Astrocyte (in vitro differentiated cells and primary cell): ENCODE measurements around the gene CCDC177. TPM values are rescaled to one million over a fixed set of nuclear protein-coding genes. Genes with fewer than 3 reads are reported as not detected.

ENCODE experiments used
- DNase-seq: peaks from one replicate; pipeline ENCODE4 v3.0.0-alpha.2; 2010; ENCODE audit warnings: low read depth
- FAIRE-seq: peaks from 2 replicates; lab custom pipeline; 2011; peaks lifted over from hg19 to GRCh38; lab: Jason Lieb, UNC
- H2AFZ ChIP-seq: 2 replicates; pipeline ENCODE4 v1.6.0; 2012; ENCODE audit warnings: low read depth, low read length, inconsistent platforms
- H3K27ac ChIP-seq: 2 replicates; pipeline ENCODE4 v1.5.1; 2011; ENCODE audit warnings: low read depth, low read length, inconsistent platforms
- H3K27me3 ChIP-seq: 2 replicates; pipeline ENCODE4 v1.6.0; 2011; ENCODE audit warnings: low read length, inconsistent platforms; ENCODE audit not compliant: insufficient read depth
- H3K36me3 ChIP-seq: 2 replicates; pipeline ENCODE4 v1.5.1; 2011; ENCODE audit warnings: low read length, inconsistent platforms; ENCODE audit not compliant: insufficient read depth
- H3K4me1 ChIP-seq: 2 replicates; pipeline ENCODE4 v1.5.1; 2011; ENCODE audit warnings: low read length, inconsistent platforms; ENCODE audit not compliant: insufficient read depth
- H3K4me2 ChIP-seq: 2 replicates; pipeline ENCODE4 v1.6.0; 2012; ENCODE audit warnings: low read length, inconsistent platforms
- H3K4me3 ChIP-seq: 2 replicates; pipeline ENCODE4 v1.5.1; 2011; ENCODE audit warnings: low read depth, mild to moderate bottlenecking, low read length, inconsistent platforms; ENCODE audit not compliant: insufficient read depth
- H3K79me2 ChIP-seq: 2 replicates; pipeline ENCODE4 v1.6.0; 2012; ENCODE audit warnings: mild to moderate bottlenecking, low read length, inconsistent platforms; ENCODE audit not compliant: insufficient read depth
- H3K9ac ChIP-seq: 2 replicates; pipeline ENCODE4 v1.6.0; 2012; ENCODE audit warnings: mild to moderate bottlenecking, low read length, inconsistent platforms
- H3K9me3 ChIP-seq: 2 replicates; pipeline ENCODE4 v1.5.1; 2012; ENCODE audit warnings: low read depth, mild to moderate bottlenecking, low read length, inconsistent platforms; ENCODE audit not compliant: insufficient read depth
- H4K20me1 ChIP-seq: 2 replicates; pipeline ENCODE4 v1.6.0; 2012; ENCODE audit warnings: low read length, inconsistent platforms; ENCODE audit not compliant: insufficient read depth
- H3K27ac Mint-ChIP-seq: one replicate; pipeline ENCODE4 v1.8.0; 2021; ENCODE audit warnings: mild to moderate bottlenecking, mixed read lengths; ENCODE audit not compliant: unreplicated experiment
- H3K27me3 Mint-ChIP-seq: one replicate; pipeline ENCODE4 v1.8.0; 2021; ENCODE audit warnings: low read depth, mixed read lengths; ENCODE audit not compliant: unreplicated experiment
- H3K36me3 Mint-ChIP-seq: one replicate; pipeline ENCODE4 v1.8.0; 2021; ENCODE audit warnings: low read depth, mixed read lengths; ENCODE audit not compliant: unreplicated experiment
- H3K4me1 Mint-ChIP-seq: one replicate; pipeline ENCODE4 v1.8.0; 2021; ENCODE audit warnings: low read depth, mixed read lengths; ENCODE audit not compliant: unreplicated experiment
- H3K4me3 Mint-ChIP-seq: one replicate; pipeline ENCODE4 v1.8.0; 2021; ENCODE audit warnings: mild to moderate bottlenecking, moderate library complexity, mixed read lengths; ENCODE audit not compliant: unreplicated experiment
- H3K9me3 Mint-ChIP-seq: one replicate; pipeline ENCODE4 v1.8.0; 2021; ENCODE audit warnings: mild to moderate bottlenecking, mixed read lengths; ENCODE audit not compliant: unreplicated experiment
- EZH2 ChIP-seq: IDR thresholded peaks from 2 replicates; pipeline ENCODE4 v1.6.1; 2012; ENCODE audit warnings: mild to moderate bottlenecking, low read length, inconsistent platforms; ENCODE audit not compliant: insufficient read depth
- total RNA-seq: library from RNA; stranded (reverse); gene quantifications from 2 replicates; pipeline ENCODE4 v1.2.1, GENCODE V29; 2021
- TF ChIP-seq, protein P1 (sequence below): IDR thresholded peaks from 2 replicates; pipeline ENCODE4 v1.5.1; 2011; ENCODE audit warnings: low read depth, mild to moderate bottlenecking, inconsistent platforms, low read length, moderate library complexity; ENCODE audit not compliant: insufficient read depth

The CCDC177 gene
- total RNA-seq, 1 donor from 2014 or later = not detected

DNA sequence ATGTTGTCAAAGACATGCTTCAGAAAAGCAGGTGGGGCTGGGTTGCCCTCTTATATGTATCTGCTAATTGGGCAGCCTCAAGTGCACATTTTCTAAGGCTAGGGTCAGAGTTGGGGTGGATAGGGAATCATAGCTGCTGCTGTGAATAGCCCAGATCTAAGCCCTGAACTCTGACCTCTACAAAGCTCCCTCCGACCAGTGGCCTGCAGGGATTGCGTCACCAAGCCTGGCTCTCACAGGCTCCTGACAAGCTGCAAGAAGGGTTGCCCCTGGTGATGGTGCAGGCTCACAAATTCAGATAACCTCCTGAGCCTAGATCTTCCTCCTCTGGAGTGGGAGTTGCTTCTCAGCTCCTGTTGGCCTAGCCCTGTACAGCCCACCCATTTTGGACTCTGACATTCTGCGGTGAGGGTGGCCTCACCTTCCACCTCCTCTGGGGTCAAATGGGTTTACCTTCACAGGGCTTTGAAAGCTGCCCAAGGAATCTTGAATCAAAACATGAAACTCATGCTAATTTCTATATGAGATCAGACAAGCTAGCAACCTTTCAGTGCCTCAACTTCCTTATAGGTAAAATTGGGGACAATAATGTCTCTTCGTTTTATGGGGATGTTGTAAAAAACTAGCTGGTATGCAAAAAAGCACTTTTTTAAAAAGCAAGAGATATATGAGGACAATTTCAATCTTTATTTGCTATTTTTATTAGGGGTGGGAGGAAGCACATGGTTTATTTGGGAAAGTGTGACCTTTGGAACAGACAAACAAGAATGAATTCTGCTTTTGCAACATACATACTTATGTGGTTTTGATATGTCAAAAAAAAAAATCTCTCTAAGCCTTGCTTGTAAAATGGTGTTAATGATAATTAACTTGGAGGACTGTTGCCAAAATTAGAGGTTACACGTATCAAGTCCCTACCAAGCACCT, 31.9 kb upstream of the CCDC177 start:
- DNase-seq (no peak), FAIRE-seq (no peak)
- no peaks in the 10 kb centered on the region for H4K20me1 ChIP-seq
- no peaks in the 10 kb centered on the region for H3K27me3 ChIP-seq
- H3K79me2 ChIP-seq = no peaks in the 10 kb centered on the region
- H3K36me3 ChIP-seq = no peaks in the 10 kb centered on the region
- H3K9ac ChIP-seq = no peak overlapping the region
- no peaks in the 10 kb centered on the region for H3K9me3 ChIP-seq
- no peaks in the 10 kb centered on the region for H3K9me3 Mint-ChIP-seq
- peaks cover 2% of the 10 kb centered on the region for H3K27me3 Mint-ChIP-seq
- no peak overlapping the region for H3K4me2 ChIP-seq
- no peaks in the 10 kb centered on the region for H3K36me3 Mint-ChIP-seq
- H3K27ac ChIP-seq = no peak overlapping the region
- H2AFZ ChIP-seq = no peak overlapping the region
- peaks cover 10% of the 10 kb centered on the region for H3K4me1 Mint-ChIP-seq
- H3K4me3 ChIP-seq = no peak overlapping the region
- H3K27ac Mint-ChIP-seq = no peak overlapping the region
- TF ChIP-seq EZH2 = no peak
- TF ChIP-seq, protein P1, sequence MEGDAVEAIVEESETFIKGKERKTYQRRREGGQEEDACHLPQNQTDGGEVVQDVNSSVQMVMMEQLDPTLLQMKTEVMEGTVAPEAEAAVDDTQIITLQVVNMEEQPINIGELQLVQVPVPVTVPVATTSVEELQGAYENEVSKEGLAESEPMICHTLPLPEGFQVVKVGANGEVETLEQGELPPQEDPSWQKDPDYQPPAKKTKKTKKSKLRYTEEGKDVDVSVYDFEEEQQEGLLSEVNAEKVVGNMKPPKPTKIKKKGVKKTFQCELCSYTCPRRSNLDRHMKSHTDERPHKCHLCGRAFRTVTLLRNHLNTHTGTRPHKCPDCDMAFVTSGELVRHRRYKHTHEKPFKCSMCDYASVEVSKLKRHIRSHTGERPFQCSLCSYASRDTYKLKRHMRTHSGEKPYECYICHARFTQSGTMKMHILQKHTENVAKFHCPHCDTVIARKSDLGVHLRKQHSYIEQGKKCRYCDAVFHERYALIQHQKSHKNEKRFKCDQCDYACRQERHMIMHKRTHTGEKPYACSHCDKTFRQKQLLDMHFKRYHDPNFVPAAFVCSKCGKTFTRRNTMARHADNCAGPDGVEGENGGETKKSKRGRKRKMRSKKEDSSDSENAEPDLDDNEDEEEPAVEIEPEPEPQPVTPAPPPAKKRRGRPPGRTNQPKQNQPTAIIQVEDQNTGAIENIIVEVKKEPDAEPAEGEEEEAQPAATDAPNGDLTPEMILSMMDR = no peak
- no peak overlapping the region for H3K4me3 Mint-ChIP-seq
- peaks cover 5% of the 10 kb centered on the region for H3K4me1 ChIP-seq

GRCh38 chr14:69605738-69606137, 31.1 kb upstream of the CCDC177 start:
- Histone ChIP-seq H4K20me1 (no peaks in the 10 kb centered on the region), H3K36me3 (no peaks in the 10 kb centered on the region), H2AFZ (no peak overlapping the region), H3K4me2 (no peak overlapping the region), H3K79me2 (no peaks in the 10 kb centered on the region), H3K27ac (no peak overlapping the region), H3K9me3 (no peaks in the 10 kb centered on the region), H3K9ac (no peak overlapping the region), H3K27me3 (no peaks in the 10 kb centered on the region), H3K4me3 (no peak overlapping the region), H3K4me1 (peaks cover 4% of the 10 kb centered on the region)
- H3K4me1 Mint-ChIP-seq = peaks cover 10% of the 10 kb centered on the region
- no peaks in the 10 kb centered on the region for H3K9me3 Mint-ChIP-seq
- TF ChIP-seq EZH2 = no peak
- TF ChIP-seq, protein P1 = no peak
- DNase-seq (no peak), FAIRE-seq (no peak)
- H3K36me3 Mint-ChIP-seq = no peaks in the 10 kb centered on the region
- no peak overlapping the region for H3K4me3 Mint-ChIP-seq
- H3K27ac Mint-ChIP-seq = no peak overlapping the region
- H3K27me3 Mint-ChIP-seq = peaks cover 2% of the 10 kb centered on the region
